ENCODE data around the gene DNAJC8. TPM values are rescaled to one million over a fixed set of nuclear protein-coding genes. Genes with fewer than 3 reads are reported as not detected.

Gene DNAJC8
- total RNA-seq, 4 donors from 2014 or later = 68.4 to 90.3 (median 80.5) TPM

- Histone ChIP-seq H3K36me3 (no peaks in the 10 kb centered on the region), H3K27ac (no peak overlapping the region), H3K9me3 (no peaks in the 10 kb centered on the region), H3K27me3 (no peaks in the 10 kb centered on the region), H3K4me3 (no peak overlapping the region), H3K4me1 (peaks cover 0 to 18% (median 0%) of the 10 kb centered on the region in 3 donors)
- WGBS, 2 donors (ENCODE audit: low coverage in 1 of 2) = 31 to 40% methylated on average over 1 to 3 of the region's 4 CpGs
- TF ChIP-seq POLR2AphosphoS5 (IDR thresholded peaks at IDR 0.05) (no peak), EP300 (IDR thresholded peaks at IDR 0.05) (no peak), POLR2A (IDR thresholded peaks at IDR 0.05) (no peak)
- TF ChIP-seq, protein P1, sequence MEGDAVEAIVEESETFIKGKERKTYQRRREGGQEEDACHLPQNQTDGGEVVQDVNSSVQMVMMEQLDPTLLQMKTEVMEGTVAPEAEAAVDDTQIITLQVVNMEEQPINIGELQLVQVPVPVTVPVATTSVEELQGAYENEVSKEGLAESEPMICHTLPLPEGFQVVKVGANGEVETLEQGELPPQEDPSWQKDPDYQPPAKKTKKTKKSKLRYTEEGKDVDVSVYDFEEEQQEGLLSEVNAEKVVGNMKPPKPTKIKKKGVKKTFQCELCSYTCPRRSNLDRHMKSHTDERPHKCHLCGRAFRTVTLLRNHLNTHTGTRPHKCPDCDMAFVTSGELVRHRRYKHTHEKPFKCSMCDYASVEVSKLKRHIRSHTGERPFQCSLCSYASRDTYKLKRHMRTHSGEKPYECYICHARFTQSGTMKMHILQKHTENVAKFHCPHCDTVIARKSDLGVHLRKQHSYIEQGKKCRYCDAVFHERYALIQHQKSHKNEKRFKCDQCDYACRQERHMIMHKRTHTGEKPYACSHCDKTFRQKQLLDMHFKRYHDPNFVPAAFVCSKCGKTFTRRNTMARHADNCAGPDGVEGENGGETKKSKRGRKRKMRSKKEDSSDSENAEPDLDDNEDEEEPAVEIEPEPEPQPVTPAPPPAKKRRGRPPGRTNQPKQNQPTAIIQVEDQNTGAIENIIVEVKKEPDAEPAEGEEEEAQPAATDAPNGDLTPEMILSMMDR (IDR thresholded peaks at IDR 0.05) = no peak
- ATAC-seq = no peak
These were observed 69.2 kb downstream of the DNAJC8 start for GRCh38 chr1:28163496-28164161.

DNA sequence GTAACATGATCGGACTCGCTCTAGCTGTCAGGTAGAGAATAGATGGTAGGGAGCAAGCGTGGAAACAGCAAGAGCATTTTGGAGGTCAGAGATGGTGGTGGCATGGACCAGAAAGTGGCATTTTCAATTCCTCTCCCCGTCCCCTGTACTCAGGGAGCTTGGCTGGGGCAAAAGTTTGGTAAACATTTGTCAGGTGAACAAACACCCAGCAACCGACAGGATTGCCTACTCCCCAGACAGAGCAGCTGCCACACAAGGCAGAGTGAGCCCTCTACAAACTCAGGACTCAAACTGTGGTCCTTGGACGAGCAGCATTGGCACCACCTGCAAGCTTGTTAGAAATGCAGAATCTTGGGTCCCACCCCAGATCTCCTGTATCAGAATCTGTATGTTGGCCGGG lies 70.7 kb downstream of the DNAJC8 start:
- Histone ChIP-seq H3K4me3 (no peak overlapping the region), H3K4me1 (peaks cover 0 to 18% (median 0%) of the 10 kb centered on the region in 3 donors), H3K27ac (no peak overlapping the region), H3K27me3 (no peaks in the 10 kb centered on the region), H3K36me3 (no peaks in the 10 kb centered on the region), H3K9me3 (no peaks in the 10 kb centered on the region)
- no peak for ATAC-seq
- TF ChIP-seq, protein P1 (IDR thresholded peaks at IDR 0.05) = no peak
- TF ChIP-seq POLR2AphosphoS5 (IDR thresholded peaks at IDR 0.05) (no peak), POLR2A (IDR thresholded peaks at IDR 0.05) (no peak), EP300 (IDR thresholded peaks at IDR 0.05) (no peak)
- 87 to 96% methylated on average over 3 to 4 of the region's 7 CpGs for WGBS, 2 donors (ENCODE audit: low coverage in 1 of 2)

DNA sequence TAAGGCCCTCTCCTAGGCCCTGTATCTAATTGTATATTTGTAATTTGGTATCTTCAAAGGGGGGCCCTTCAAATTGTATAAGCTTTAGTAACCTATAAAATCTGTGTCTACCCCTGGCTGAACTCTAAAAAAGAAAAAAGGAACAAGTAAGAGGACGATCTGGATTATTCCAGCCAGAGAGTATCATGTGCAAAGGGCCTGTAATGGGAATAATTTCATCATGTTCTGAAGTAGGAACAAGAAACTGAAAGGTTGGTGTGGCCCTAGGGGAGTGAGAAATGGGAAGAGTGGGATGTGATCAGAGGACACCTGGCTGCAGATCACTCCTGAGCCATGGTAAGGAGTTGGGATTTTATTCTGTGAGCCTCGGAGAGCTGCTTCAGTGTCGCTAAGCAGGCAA lies 71.1 kb downstream of the DNAJC8 start:
- ATAC-seq = no peak
- Histone ChIP-seq H3K4me3 (no peak overlapping the region), H3K4me1 (peaks cover 0 to 18% (median 0%) of the 10 kb centered on the region in 3 donors), H3K27ac (no peak overlapping the region), H3K9me3 (no peaks in the 10 kb centered on the region), H3K27me3 (no peaks in the 10 kb centered on the region), H3K36me3 (no peaks in the 10 kb centered on the region)
- 83 to 84% methylated on average over 3 of the region's 3 CpGs for WGBS, 2 donors (ENCODE audit: low coverage in 1 of 2)
- TF ChIP-seq EP300 (IDR thresholded peaks at IDR 0.05) (no peak), POLR2A (IDR thresholded peaks at IDR 0.05) (no peak), POLR2AphosphoS5 (IDR thresholded peaks at IDR 0.05) (no peak)
- TF ChIP-seq, protein P1 (IDR thresholded peaks at IDR 0.05) = no peak

DNA sequence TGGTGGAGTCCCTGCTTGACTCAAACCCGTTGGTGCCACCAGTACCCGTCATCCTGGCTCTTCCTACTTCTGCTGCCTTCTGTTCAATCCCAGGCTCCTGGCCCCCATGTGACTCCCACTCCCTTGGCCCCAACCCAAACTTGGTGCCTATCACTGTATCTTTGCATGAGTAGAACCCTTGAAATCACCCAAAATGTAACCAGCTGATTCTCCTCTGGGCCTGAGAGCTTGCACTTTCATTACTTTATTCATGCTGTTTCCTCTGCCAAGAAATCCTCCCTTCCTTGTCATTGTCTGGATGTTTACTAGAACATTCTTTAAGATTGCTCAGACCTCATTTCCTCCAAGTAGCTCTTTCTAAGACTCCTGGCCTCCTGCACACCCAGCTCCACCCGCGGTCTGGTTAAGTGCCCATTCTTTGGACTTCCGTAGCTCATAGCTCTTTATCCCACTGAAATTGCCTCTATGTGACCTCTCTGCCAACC lies 72.0 kb downstream of the DNAJC8 start:
- Histone ChIP-seq H3K4me3 (no peak overlapping the region), H3K9me3 (no peaks in the 10 kb centered on the region), H3K27ac (peak overlapping the region in 3 of 4 donors; percentile 41 to 63 (median 54)), H3K36me3 (no peaks in the 10 kb centered on the region), H3K27me3 (no peaks in the 10 kb centered on the region), H3K4me1 (peaks cover 0 to 18% (median 0%) of the 10 kb centered on the region in 3 donors)
- WGBS, 2 donors (ENCODE audit: low coverage in 1 of 2) = 56 to 80% methylated on average over 2 to 5 of the region's 5 CpGs
- peak; percentile 53 for ATAC-seq
- TF ChIP-seq EP300 (IDR thresholded peaks at IDR 0.05) (no peak), POLR2AphosphoS5 (IDR thresholded peaks at IDR 0.05) (peak; percentile 27)

- ATAC-seq = no peak
These were observed 73.1 kb downstream of the DNAJC8 start for GRCh38 chr1:28159680-28160079.

More at GRCh38 chr1:28159680-28160079, 73.1 kb downstream of the DNAJC8 start:
- no peak for TF ChIP-seq POLR2AphosphoS5 (IDR thresholded peaks at IDR 0.05)
- TF ChIP-seq, protein P1 (IDR thresholded peaks at IDR 0.05) = no peak
- TF ChIP-seq POLR2A (IDR thresholded peaks at IDR 0.05) = no peak
- no peak for TF ChIP-seq EP300 (IDR thresholded peaks at IDR 0.05)
- peaks cover 0 to 18% (median 0%) of the 10 kb centered on the region in 3 donors for H3K4me1 ChIP-seq
- H3K36me3 ChIP-seq = no peaks in the 10 kb centered on the region
- no peaks in the 10 kb centered on the region for H3K9me3 ChIP-seq
- 98 to 100% methylated on average over 1 to 7 of the region's 7 CpGs for WGBS, 2 donors (ENCODE audit: low coverage in 1 of 2)
- peak overlapping the region in 1 of 4 donors; percentile 63 for H3K27ac ChIP-seq
- H3K27me3 ChIP-seq = no peaks in the 10 kb centered on the region
- H3K4me3 ChIP-seq = no peak overlapping the region
